Fibroblast of lung (primary cell): ENCODE results near the gene TADA2A. TPM values are rescaled to one million over a fixed set of nuclear protein-coding genes. Genes with fewer than 3 reads are reported as not detected.

Experiments used
- DNase-seq, 2 donors: peaks; one replicate each; pipeline versions ENCODE4 v3.0.0 to v3.0.0-alpha.2; 2010; ENCODE audit warnings: low read depth in 2 of 2
- H2AFZ ChIP-seq: 2 replicates; pipeline ENCODE4 v1.5.1; 2012; ENCODE audit warnings: low read length, control low read depth, inconsistent platforms
- H3K27ac ChIP-seq: 2 replicates; pipeline ENCODE4 v1.5.1; 2011; ENCODE audit warnings: low read length, control low read depth; ENCODE audit not compliant: insufficient read depth
- H3K27me3 ChIP-seq: 2 replicates; pipeline ENCODE4 v1.5.1; 2011; ENCODE audit warnings: mild to moderate bottlenecking, low read length; ENCODE audit not compliant: control insufficient read depth, insufficient read depth
- H3K36me3 ChIP-seq: 2 replicates; pipeline ENCODE4 v1.5.1; 2011; ENCODE audit warnings: low read length; ENCODE audit not compliant: control insufficient read depth, insufficient read depth
- H3K4me1 ChIP-seq: 2 replicates; pipeline ENCODE4 v1.5.1; 2011; ENCODE audit warnings: low read length; ENCODE audit not compliant: control insufficient read depth, insufficient read depth; ENCODE audit errors: extremely low read depth
- H3K4me2 ChIP-seq: 2 replicates; pipeline ENCODE4 v1.5.1; 2011; ENCODE audit warnings: low read length, control low read depth; ENCODE audit not compliant: insufficient read depth; ENCODE audit errors: extremely low read depth
- H3K4me3 ChIP-seq, 4 experiments: fragments of 200-600 bp in 1 of 4; sonication (generic) in 1 of 4; replicated peaks in 1 of 4; 2 replicates each; pipeline ENCODE4 v1.5.1; 2011 to 2016; ENCODE audit warnings: low read length in 4 of 4, low read depth in 3 of 4, mild to moderate bottlenecking in 3 of 4, control low read depth in 2 of 4, inconsistent platforms in 1 of 4, mixed read lengths in 1 of 4; ENCODE audit not compliant: insufficient read depth in 1 of 4; ENCODE audit errors: control extremely low read depth in 1 of 4
- H3K79me2 ChIP-seq: 2 replicates; pipeline ENCODE4 v1.5.1; 2012; ENCODE audit warnings: mild to moderate bottlenecking, low read length, inconsistent platforms; ENCODE audit not compliant: control insufficient read depth, insufficient read depth
- H3K9ac ChIP-seq: 2 replicates; pipeline ENCODE4 v1.5.1; 2011; ENCODE audit warnings: mild to moderate bottlenecking, low read length, control low read depth; ENCODE audit not compliant: insufficient read depth
- H3K9me3 ChIP-seq: 2 replicates; pipeline ENCODE4 v1.5.1; 2012; ENCODE audit warnings: low read depth, low read length; ENCODE audit not compliant: control insufficient read depth, insufficient read depth
- H4K20me1 ChIP-seq: 2 replicates; pipeline ENCODE4 v1.5.1; 2011; ENCODE audit warnings: low read length; ENCODE audit not compliant: control insufficient read depth, insufficient read depth; ENCODE audit errors: extremely low read depth
- CTCF ChIP-seq, 2 donors: IDR thresholded peaks in 1 of 2; conservative IDR thresholded peaks in 1 of 2; 1 replicate in 1 of 2; 2 replicates in 1 of 2; pipeline ENCODE4 v1.5.1; 2011 to 2012; ENCODE audit warnings: low read length in 2 of 2, control low read depth in 1 of 2, inconsistent platforms in 1 of 2, low read depth in 1 of 2, mild to moderate bottlenecking in 1 of 2
- EZH2 ChIP-seq: IDR thresholded peaks from 2 replicates; pipeline ENCODE4 v1.5.1; 2012; ENCODE audit warnings: low read length, control low read depth, mild to moderate bottlenecking; ENCODE audit errors: missing control alignments
- polyA plus RNA-seq, 2 donors: library from polyadenylated mRNA; depleted of rRNA in 1 of 2; stranded (reverse) in 1 of 2; unstranded in 1 of 2; fragments of >200 nt; gene quantifications; 2 replicates each; pipeline ENCODE4 v1.2.1, GENCODE V29; 2011 to 2012; ENCODE audit warnings: missing spikeins in 1 of 2
- total RNA-seq: library from RNA; depleted of rRNA; stranded (reverse); fragments of >200 nt; gene quantifications from 2 replicates; pipeline ENCODE4 v1.2.1, GENCODE V29; 2014

TADA2A gene
- total and polyA plus RNA-seq, 2 donors (not counting 1 experiment from before 2014, with no cell fraction given) = 18.7 to 23.9 TPM

GRCh38 chr17:37513711-37514110, 107.0 kb downstream of the TADA2A start:
- Histone ChIP-seq H2AFZ (no peak overlapping the region), H3K36me3 (peaks cover 16% of the 10 kb centered on the region), H3K27me3 (no peaks in the 10 kb centered on the region), H3K9ac (no peak overlapping the region), H3K4me1 (no peaks in the 10 kb centered on the region), H3K9me3 (no peaks in the 10 kb centered on the region), H3K27ac (no peak overlapping the region), H4K20me1 (no peaks in the 10 kb centered on the region), H3K4me3 (no peak overlapping the region), H3K4me2 (no peak overlapping the region), H3K79me2 (peaks cover 41% of the 10 kb centered on the region)
- TF ChIP-seq EZH2 (no peak), CTCF (conservative IDR thresholded peaks at IDR 0.05 in 1 of 2, IDR thresholded peaks at IDR 0.05 in 1 of 2; ENCODE audit: low read depth in 1 of 2, low read length in 2 of 2) (no peak)
- DNase-seq = no peak

GRCh38 chr17:37516127-37516571, 109.5 kb downstream of the TADA2A start:
- Histone ChIP-seq H4K20me1 (no peaks in the 10 kb centered on the region), H3K9ac (no peak overlapping the region), H3K79me2 (peaks cover 20% of the 10 kb centered on the region), H2AFZ (no peak overlapping the region), H3K36me3 (peaks cover 13% of the 10 kb centered on the region), H3K4me2 (no peak overlapping the region), H3K27me3 (no peaks in the 10 kb centered on the region), H3K27ac (no peak overlapping the region), H3K4me3 (no peak overlapping the region), H3K9me3 (no peaks in the 10 kb centered on the region), H3K4me1 (peaks cover 9% of the 10 kb centered on the region)
- peak in 1 of 2 donors; percentile 81 for DNase-seq
- no peak for TF ChIP-seq CTCF (conservative IDR thresholded peaks at IDR 0.05 in 1 of 2, IDR thresholded peaks at IDR 0.05 in 1 of 2; ENCODE audit: low read depth in 1 of 2, low read length in 2 of 2)
- no peak for TF ChIP-seq EZH2

- Histone ChIP-seq H3K4me3 (no peak overlapping the region), H3K36me3 (peaks cover 3% of the 10 kb centered on the region), H3K9ac (no peak overlapping the region), H3K79me2 (peaks cover 7% of the 10 kb centered on the region), H3K9me3 (no peaks in the 10 kb centered on the region), H3K4me1 (peaks cover 9% of the 10 kb centered on the region), H2AFZ (no peak overlapping the region), H3K4me2 (no peak overlapping the region), H3K27me3 (no peaks in the 10 kb centered on the region), H3K27ac (no peak overlapping the region), H4K20me1 (no peaks in the 10 kb centered on the region)
- TF ChIP-seq EZH2 = no peak
- TF ChIP-seq CTCF (conservative IDR thresholded peaks at IDR 0.05 in 1 of 2, IDR thresholded peaks at IDR 0.05 in 1 of 2; ENCODE audit: low read depth in 1 of 2, low read length in 2 of 2) = no peak
- no peak for DNase-seq
These were observed 111.2 kb downstream of the TADA2A start for GRCh38 chr17:37517881-37518280.
